K562 (cell line): ENCODE results near the gene GRPR.

Source experiments
- CHD2 ChIP-seq: IDR thresholded peaks from 2 replicates; pipeline ENCODE4 v1.6.1; 2011; ENCODE audit warnings: low read depth, low read length
- JUN ChIP-seq, 2 experiments: sonication (generic) in 1 of 2; formaldehyde crosslinking in 1 of 2; IDR thresholded peaks; 2 replicates each; pipeline versions ENCODE4 v1.6.1 to v1.8.0; 2012 to 2022; ENCODE audit warnings: borderline replicate concordance in 2 of 2, mild to moderate bottlenecking in 2 of 2, improper control_type of control experiment in 1 of 2, low read depth in 1 of 2, low read length in 1 of 2, missing genetic modification reagents in 1 of 2
- KLF6 ChIP-seq: fragments of 250-450 bp; sonication (Bioruptor Pico); IDR thresholded peaks from 2 replicates; pipeline ENCODE4 v1.4.0; 2020; ENCODE audit warnings: mild to moderate bottlenecking, moderate library complexity, borderline replicate concordance
- POLR2AphosphoS2 ChIP-seq: IDR thresholded peaks from 2 replicates; pipeline ENCODE4 v1.6.1; 2012; ENCODE audit warnings: low read length, improper control_type of control experiment
- TBP ChIP-seq: optimal IDR thresholded peaks from 2 replicates; pipeline ENCODE3; 2011; ENCODE audit warnings: low read depth, low read length, improper control_type of control experiment
- TF ChIP-seq, protein P1 (sequence below), 3 experiments: IDR thresholded peaks in 2 of 3; conservative IDR thresholded peaks in 1 of 3; 2 replicates each; pipeline ENCODE4 v1.5.1; 2011 to 2012; ENCODE audit warnings: low read length in 3 of 3, mild to moderate bottlenecking in 3 of 3, control low read depth in 2 of 3, improper control_type of control experiment in 1 of 3, inconsistent platforms in 1 of 3, low read depth in 1 of 3, mixed read lengths in 1 of 3, moderate library complexity in 1 of 3; ENCODE audit not compliant: insufficient read depth in 2 of 3
- TF ChIP-seq, protein P2 (sequence below): sonication (generic); formaldehyde crosslinking; IDR thresholded peaks from 2 replicates; pipeline ENCODE4 v1.8.0; 2023; ENCODE audit warnings: missing genetic modification reagents, mild to moderate bottlenecking, borderline replicate concordance

DNA sequence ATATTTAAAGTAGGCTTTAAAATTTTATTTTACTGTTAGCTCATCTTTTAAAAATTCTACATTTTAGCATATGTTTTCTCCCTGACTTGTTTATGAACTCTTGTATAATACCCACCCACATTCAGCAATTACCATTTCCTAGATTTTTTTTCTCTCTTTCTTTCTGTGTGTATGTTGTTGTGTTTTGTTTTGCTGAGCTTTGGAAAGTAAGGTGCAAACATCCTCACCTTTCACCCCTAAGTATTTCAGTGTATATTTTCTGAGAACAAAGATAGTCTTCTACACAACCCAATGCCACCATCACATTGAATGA is 18.8 kb downstream of the GRPR start:
- TF ChIP-seq KLF6 (CRISPR knock-in tag) = no peak
- no peak for TF ChIP-seq CHD2
- TF ChIP-seq, protein P1, sequence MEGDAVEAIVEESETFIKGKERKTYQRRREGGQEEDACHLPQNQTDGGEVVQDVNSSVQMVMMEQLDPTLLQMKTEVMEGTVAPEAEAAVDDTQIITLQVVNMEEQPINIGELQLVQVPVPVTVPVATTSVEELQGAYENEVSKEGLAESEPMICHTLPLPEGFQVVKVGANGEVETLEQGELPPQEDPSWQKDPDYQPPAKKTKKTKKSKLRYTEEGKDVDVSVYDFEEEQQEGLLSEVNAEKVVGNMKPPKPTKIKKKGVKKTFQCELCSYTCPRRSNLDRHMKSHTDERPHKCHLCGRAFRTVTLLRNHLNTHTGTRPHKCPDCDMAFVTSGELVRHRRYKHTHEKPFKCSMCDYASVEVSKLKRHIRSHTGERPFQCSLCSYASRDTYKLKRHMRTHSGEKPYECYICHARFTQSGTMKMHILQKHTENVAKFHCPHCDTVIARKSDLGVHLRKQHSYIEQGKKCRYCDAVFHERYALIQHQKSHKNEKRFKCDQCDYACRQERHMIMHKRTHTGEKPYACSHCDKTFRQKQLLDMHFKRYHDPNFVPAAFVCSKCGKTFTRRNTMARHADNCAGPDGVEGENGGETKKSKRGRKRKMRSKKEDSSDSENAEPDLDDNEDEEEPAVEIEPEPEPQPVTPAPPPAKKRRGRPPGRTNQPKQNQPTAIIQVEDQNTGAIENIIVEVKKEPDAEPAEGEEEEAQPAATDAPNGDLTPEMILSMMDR (IDR thresholded peaks at IDR 0.05 in 2 of 3, conservative IDR thresholded peaks at IDR 0.05 in 1 of 3; ENCODE audit: insufficient read depth in 2 of 3, low read depth in 1 of 3, low read length in 3 of 3) = no peak
- TF ChIP-seq, protein P2, sequence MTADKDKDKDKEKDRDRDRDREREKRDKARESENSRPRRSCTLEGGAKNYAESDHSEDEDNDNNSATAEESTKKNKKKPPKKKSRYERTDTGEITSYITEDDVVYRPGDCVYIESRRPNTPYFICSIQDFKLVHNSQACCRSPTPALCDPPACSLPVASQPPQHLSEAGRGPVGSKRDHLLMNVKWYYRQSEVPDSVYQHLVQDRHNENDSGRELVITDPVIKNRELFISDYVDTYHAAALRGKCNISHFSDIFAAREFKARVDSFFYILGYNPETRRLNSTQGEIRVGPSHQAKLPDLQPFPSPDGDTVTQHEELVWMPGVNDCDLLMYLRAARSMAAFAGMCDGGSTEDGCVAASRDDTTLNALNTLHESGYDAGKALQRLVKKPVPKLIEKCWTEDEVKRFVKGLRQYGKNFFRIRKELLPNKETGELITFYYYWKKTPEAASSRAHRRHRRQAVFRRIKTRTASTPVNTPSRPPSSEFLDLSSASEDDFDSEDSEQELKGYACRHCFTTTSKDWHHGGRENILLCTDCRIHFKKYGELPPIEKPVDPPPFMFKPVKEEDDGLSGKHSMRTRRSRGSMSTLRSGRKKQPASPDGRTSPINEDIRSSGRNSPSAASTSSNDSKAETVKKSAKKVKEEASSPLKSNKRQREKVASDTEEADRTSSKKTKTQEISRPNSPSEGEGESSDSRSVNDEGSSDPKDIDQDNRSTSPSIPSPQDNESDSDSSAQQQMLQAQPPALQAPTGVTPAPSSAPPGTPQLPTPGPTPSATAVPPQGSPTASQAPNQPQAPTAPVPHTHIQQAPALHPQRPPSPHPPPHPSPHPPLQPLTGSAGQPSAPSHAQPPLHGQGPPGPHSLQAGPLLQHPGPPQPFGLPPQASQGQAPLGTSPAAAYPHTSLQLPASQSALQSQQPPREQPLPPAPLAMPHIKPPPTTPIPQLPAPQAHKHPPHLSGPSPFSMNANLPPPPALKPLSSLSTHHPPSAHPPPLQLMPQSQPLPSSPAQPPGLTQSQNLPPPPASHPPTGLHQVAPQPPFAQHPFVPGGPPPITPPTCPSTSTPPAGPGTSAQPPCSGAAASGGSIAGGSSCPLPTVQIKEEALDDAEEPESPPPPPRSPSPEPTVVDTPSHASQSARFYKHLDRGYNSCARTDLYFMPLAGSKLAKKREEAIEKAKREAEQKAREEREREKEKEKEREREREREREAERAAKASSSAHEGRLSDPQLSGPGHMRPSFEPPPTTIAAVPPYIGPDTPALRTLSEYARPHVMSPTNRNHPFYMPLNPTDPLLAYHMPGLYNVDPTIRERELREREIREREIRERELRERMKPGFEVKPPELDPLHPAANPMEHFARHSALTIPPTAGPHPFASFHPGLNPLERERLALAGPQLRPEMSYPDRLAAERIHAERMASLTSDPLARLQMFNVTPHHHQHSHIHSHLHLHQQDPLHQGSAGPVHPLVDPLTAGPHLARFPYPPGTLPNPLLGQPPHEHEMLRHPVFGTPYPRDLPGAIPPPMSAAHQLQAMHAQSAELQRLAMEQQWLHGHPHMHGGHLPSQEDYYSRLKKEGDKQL (CRISPR knock-in tag) = no peak
- no peak for TF ChIP-seq TBP
- no peak for TF ChIP-seq POLR2AphosphoS2
- no peak for TF ChIP-seq JUN (IDR thresholded peaks at IDR 0.05; ENCODE audit: borderline replicate concordance, low read depth, low read length)
- no peak for TF ChIP-seq JUN (CRISPR knock-in tag; IDR thresholded peaks at IDR 0.05; ENCODE audit: borderline replicate concordance)
